AG09319 (cell line): ENCODE results near the gene TDRD5.
"Not testable (repeated sequence)": the region's sequence is repeated elsewhere in the genome, so short reads cannot be mapped to it uniquely, and the experiment has no call there.

Source experiments
- DNase-seq: peaks from one replicate; pipeline ENCODE4 v3.0.0-alpha.2; 2010; ENCODE audit warnings: low read depth; ENCODE audit errors: extremely low read depth
- CTCF ChIP-seq: IDR thresholded peaks from 2 replicates; pipeline ENCODE4 v1.5.1; 2011; ENCODE audit warnings: low read depth, mild to moderate bottlenecking, inconsistent platforms, low read length, moderate library complexity

TDRD5 gene

GRCh38 chr1:179612361-179612760 lies 20.7 kb downstream of the TDRD5 start:
- no peak for DNase-seq
- TF ChIP-seq CTCF, result no peak

GRCh38 chr1:179630719-179631118 lies 39.1 kb downstream of the TDRD5 start:
- no peak for DNase-seq
- TF ChIP-seq CTCF, result no peak

- TF ChIP-seq CTCF, result no peak
Observed at GRCh38 chr1:179632868-179633267, 41.2 kb downstream of the TDRD5 start.

GRCh38 chr1:179637211-179637860 lies 45.7 kb downstream of the TDRD5 start:
- no peak for TF ChIP-seq CTCF
- no peak for DNase-seq

More at GRCh38 chr1:179632868-179633267, 41.2 kb downstream of the TDRD5 start:
- no peak for DNase-seq

- DNase-seq, result no peak
- TF ChIP-seq CTCF, result no peak
Observed at GRCh38 chr1:179661018-179661417, 69.4 kb downstream of the TDRD5 start.

GRCh38 chr1:179663810-179664209 lies 72.2 kb downstream of the TDRD5 start:
- no peak for DNase-seq
- TF ChIP-seq CTCF, result no peak

GRCh38 chr1:179677882-179678281 lies 86.2 kb downstream of the TDRD5 start:
- TF ChIP-seq CTCF, result no peak
- no peak for DNase-seq

- not testable (repeated sequence) for DNase-seq
Observed at GRCh38 chr1:179694530-179694929, 102.9 kb downstream of the TDRD5 start.
